Dedifferentiated amniotic fluid mesenchymal stem cell (primary cell): ENCODE measurements around the gene ACP2.

Source experiments
- DNase-seq: peaks from one replicate; pipeline ENCODE4 v3.0.0-alpha.2; 2016; ENCODE audit errors: extremely low spot score

Gene ACP2, protein sequence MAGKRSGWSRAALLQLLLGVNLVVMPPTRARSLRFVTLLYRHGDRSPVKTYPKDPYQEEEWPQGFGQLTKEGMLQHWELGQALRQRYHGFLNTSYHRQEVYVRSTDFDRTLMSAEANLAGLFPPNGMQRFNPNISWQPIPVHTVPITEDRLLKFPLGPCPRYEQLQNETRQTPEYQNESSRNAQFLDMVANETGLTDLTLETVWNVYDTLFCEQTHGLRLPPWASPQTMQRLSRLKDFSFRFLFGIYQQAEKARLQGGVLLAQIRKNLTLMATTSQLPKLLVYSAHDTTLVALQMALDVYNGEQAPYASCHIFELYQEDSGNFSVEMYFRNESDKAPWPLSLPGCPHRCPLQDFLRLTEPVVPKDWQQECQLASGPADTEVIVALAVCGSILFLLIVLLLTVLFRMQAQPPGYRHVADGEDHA

DNA sequence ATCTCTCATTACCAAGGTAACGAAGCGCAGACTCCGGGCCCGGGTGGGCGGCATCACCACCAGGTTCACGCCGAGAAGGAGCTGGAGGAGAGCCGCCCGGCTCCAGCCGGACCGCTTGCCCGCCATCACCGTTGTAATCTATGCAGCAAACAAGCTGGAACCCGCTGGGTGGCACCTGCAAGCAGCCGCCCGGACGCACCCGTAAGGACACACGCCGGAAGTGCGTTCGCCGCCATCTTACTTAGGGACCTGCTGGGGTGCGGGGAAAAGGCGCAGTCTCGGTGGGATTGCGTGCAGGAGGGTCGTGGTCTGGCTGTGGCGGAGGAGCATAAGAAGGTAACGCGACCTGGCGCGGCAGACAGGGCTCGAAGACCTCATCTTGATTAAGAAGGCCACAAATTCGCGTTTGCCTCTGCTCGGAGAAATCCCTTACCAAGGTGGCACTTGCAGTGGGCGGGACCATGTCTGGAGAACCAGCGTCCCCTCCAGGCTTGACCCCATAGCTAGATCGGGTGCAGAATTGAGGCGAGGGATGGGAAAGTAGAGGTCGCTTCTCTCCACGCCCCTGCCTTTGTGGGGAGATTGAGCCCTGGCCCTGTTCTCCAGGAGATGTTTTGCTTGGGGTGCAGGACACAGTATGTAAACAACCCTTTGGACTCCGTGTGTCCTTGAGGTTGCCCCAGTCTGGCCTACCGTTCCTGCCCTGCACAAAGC, at the start of gene ACP2:
Gene ACP2 (minus strand): TSS at position 151 of the 714 bp plus-strand sequence. CDS start 25 bp downstream, at position 126.
- peak; percentile 88 for DNase-seq

DNA sequence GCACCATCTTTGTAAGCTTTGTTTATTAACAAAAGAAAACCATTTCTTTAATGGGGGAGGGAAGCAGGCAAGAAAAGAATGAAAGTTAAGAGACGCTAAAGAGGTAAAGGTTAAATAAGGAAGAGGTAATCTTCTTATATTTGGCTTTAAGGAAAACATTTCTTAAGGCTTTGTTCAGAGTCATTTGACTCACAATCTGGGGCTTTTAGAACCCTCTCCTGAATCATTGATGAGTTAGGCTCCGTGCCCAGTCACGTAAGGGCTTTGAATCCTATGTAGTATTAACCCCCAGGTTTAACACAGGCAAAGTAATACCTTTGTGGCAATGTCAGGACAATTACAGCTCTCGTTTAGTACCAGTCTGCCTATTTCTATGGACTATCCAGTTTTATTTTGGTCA, 47.4 kb upstream of the ACP2 start:
- DNase-seq = no peak

DNA sequence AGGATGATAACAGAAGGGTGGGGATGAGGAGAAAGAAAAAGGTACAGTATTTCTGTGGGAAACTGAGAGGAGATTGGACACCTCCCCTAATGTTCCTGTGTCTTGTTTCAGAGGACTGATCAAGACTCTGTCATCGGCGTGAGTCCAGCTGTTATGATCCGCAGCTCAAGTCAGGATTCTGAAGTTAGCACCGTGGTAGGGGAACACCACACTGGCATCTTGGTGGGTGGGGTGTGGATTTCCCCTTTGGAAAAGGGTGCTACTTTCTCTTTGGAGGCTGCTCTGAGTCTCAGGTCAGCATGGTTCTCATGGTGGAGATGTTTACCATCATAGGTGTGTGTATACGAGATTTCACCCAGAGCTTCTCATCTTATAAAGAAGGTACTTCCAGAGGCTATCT, 46.8 kb upstream of the ACP2 start:
- DNase-seq = no peak

DNA sequence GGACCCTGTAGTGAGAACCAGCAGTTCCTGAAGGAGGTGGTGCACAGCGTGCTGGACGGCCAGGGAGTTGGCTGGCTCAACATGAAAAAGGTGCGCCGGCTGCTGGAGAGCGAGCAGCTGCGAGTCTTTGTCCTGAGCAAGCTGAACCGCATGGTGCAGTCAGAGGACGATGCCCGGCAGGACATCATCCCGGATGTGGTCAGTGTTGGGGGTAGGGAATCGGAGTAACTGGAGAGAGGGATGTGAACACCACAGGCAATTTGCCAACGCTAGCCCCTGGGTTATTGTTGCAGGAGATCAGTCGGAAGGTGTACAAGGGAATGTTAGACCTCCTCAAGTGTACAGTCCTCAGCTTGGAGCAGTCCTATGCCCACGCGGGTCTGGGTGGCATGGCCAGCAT, 41.2 kb upstream of the ACP2 start:
- no peak for DNase-seq

DNA sequence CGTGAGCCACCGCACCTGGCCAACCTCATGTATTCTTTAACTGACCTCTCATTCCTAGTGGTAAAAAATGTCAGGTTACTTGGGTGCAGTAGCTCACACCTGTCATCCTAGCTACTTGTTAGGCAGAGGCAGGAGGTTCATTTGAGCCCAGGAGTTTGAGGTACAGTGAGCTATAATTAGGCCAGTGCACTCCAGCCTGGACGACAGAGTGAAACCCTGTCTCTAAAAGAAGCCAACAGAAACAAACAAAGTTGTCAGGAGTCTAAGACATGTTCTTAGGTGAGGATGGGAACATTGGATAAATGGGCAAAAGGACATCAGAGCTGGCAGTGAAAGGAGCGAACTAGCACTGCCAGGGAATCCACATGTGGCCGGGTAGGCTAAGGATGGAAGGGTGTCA, 39.5 kb upstream of the ACP2 start:
- DNase-seq = no peak

DNA sequence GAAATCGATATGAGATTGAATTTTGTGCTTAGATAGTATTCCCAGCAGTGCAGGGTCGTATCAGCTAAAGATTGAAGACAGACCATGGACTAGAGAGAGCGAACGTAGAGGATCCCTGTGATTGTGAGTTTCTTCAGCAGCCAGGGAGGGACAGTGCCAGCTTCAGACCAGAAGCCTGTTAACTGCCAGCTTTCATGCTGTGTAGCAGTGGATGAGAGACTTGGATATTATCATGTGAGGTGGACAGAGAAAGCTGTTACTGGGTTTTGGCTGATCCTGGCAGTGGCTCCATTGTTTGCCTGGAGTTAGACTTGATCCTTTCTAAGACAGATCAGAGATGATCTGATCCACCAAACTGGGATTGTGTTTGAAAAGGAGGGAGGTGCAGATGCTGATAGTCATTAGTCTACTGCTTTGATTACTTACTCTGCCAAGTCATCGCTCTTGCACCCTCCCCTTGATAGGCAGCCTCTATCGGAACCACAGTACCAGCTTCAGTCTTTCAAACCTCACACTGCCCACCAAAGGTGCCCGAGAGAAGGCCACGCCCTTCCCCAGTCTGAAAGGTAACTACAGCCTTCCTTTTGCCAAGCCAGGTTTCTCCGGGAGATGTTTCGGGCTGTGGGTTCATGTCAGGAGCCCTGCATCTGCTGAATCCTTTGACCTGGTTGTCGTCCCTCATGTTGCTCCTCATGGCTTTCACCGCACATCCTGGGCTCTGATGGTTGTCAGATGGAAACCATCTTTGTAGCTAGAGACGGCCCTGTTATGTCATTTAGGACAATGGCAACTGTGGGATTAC, 37.6 kb upstream of the ACP2 start:
- no peak for DNase-seq

DNA sequence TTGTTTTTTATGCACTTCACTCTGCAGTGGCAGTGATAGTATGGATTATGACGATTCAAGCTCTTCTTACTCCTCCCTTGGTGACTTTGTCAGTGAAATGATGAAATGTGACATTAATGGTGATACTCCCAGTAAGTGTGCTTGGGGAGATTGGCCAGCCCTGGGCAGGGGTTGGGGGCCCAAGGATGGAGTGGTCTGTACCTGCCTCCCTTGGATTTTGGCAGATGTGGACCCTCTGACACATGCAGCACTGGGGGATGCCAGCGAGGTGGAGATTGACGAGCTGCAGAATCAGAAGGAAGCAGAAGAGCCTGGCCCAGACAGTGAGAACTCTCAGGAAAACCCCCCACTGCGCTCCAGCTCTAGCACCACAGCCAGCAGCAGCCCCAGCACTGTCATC, 35.5 kb upstream of the ACP2 start:
- no peak for DNase-seq

DNA sequence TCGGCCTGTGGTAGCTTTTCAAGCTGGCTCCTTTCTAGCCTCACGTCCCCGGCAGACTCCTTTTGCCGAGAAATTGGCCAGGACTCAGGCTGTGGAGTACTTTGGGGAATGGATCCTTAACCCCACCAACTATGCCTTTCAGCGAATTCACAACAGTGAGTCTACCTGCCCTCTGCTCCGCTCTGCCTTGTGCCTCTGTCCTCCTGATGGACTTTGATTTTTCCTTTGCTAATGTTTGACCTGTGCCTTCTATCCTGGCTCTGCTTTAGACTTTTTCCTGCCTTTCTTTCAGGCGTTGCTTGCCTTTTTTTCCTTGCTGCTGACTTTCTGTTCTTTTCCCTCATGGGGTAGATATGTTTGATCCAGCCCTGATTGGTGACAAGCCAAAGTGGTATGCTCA, 33.8 kb upstream of the ACP2 start:
- DNase-seq = no peak

DNA sequence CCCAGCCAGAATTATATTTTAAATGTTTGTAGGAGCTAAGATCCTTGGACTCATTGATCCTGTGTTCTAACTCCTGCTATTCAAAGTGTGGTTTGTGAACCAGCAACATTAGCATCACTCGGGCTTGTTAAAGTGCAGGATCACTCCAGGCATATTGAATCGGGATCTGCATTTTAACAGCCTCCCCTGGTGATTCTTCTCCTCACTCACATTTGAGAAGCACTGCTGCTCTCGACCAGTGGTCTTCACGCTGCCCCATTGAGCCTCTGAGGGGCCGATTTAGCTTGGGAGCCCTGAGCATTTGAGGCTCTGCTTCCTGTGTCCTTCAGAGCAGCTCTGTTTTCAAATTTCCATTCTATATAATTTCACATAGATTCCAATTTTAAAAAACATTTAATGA, 32.2 kb upstream of the ACP2 start:
- no peak for DNase-seq

DNA sequence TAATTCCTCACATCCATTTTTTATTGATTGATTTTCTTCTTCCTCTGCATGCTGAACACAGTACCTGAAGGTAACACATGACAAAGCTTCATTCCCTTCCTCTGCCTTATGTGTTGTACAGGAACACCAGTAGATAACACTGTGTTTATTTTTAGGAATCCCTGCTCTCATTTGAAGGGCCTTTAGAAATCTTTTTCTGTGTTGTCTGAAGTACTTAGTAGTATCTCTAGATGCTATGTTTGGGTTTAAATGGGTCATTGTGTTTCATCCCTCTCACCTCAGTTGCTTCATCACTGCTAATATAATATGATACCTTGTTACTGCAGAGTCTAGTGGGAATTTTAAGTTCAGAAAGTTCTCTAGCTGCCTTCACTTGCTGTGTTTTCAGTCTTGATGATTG, 31.5 kb upstream of the ACP2 start:
- DNase-seq = no peak

DNA sequence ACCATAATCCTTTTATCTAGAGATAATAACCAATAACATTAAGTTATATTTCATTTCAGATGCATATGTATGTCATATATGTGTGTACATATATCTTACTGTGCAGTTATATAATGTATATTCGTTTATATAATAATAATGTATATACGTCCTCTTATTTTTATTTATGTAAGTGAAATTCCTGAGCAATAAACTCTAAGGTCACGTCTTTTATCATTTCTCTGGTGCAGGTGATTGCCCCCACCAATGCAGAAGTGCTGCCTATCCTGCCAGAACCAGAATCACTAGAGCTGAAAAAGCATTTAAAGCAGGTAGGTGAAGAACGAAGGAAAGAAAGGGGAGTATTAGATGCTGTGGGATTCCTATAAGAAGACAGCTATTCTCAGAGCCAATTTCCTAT, 30.2 kb upstream of the ACP2 start:
- no peak for DNase-seq

DNA sequence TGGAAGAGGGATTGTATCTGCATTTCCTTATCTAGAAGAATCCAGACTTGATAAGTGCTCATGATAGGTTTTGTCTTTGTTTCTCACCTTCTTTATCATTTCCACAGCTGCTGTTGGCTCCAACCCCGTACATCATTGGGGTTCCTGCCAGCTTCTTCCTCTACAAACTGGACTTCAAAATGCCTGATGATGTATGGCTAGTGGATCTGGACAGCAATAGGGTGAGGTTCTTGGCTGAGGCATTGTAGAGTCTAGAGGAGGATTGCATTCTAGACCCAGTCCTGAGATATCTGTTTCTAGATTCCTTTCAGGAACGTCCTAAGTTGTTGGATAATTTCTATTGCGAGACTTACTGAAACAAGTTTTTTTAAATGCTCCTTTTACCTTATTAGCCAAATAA, 29.4 kb upstream of the ACP2 start:
- no peak for DNase-seq

DNA sequence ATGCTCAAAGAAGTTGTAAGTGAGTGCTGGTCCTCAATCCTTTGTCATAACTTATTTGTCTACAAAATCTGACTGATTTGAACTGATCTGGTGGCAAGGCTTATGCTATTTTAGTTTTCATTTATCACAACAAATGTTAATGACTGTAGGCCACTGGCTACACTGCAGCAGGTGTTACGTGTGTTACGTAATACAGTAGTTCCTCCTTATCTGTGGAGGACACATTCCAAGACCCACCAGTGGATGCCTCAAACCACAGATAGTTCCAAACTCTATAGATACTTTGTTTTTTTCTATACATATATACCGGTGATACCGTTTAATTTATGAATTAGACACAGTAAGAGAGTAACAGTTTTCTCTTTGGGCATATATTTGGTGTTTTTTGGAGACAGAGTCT, 28.3 kb upstream of the ACP2 start:
- no peak for DNase-seq

DNA sequence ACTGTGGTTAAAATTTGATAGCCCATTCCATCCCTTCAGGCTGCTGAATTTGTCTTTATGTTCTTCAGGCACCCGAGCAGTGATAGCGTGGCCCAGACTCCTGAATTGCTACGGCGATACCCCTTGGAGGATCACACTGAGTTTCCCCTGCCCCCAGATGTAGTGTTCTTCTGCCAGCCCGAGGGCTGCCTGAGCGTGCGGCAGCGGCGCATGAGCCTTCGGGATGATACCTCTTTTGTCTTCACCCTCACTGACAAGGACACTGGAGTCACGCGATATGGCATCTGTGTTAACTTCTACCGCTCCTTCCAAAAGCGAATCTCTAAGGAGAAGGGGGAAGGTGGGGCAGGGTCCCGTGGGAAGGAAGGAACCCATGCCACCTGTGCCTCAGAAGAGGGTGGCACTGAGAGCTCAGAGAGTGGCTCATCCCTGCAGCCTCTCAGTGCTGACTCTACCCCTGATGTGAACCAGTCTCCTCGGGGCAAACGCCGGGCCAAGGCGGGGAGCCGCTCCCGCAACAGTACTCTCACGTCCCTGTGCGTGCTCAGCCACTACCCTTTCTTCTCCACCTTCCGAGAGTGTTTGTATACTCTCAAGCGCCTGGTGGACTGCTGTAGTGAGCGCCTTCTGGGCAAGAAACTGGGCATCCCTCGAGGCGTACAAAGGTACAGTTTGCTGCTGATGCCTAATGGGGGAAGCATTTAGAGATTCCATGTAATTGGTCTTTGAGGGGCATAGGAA, 26.1 kb upstream of the ACP2 start:
- DNase-seq = no peak

DNA sequence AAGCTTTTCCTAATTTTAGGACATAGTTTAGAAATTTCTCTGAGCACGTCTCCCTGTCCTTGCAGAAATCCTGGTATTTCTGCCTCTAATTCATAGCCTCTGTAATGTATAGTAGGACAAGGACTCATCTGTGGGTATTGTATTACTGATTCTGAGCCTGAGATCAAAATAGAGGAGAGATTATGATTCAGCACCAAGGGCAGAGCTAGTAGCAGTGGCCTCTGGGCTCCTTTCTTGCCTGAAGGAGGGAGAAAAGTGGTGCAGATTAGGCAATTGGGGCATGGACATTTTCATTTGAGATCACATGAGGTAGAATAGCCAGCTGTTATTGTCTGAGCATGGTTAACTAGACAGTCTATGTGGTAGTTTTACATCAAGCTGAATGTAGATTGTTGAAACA, 24.1 kb upstream of the ACP2 start:
- no peak for DNase-seq

DNA sequence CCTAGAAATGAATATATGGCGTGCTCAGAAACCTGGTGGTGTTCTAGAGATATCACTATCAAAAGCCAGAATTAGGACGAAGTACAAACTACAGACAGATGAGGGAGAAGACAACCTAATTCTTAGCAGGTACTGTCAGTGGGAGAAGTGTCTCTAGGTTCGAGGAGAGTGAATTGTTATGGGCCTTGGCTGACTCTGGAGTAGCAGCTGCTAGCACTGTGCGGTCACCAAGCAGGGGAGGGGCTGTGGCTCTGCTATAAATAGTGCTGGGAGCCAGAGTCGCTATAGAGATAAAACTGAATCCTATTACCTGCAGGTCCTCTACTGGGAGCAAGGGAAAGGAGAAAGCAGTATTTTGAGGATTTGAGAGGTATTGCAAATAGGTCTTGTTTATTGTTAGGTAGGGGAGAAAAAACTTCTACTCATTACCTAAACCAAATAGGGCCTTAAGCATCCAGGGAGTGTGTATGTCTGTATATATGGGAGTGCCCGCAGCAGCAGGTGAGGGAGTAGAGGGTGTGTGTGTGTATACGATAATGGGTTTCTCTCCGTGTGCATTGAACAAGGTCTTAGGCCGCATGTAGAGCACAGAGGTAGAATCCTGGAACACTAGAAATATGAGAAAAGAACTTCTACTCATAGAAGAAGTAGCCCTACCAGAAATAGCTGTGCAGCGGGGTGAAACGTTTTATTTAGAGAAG, 23.5 kb upstream of the ACP2 start:
- DNase-seq = no peak

DNA sequence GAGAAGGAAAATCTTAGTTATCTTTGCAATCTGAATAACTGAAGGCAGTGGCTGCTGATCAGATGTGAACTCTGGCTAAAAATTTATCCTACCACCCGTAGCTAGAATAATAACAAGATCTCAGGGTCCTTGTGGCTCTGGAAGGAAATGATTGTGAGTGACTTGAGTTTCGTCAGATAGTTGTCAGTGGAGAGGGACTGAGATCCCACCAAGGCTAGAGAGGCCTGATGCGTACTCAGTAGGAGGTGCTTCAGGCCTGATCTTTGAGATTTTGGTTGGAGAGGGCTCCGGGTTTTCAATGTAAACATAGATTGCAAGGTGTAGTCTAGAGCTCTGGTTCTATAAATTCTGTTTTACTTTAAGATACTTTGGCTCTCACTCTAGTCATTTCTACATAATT, 22.7 kb upstream of the ACP2 start:
- DNase-seq = no peak

DNA sequence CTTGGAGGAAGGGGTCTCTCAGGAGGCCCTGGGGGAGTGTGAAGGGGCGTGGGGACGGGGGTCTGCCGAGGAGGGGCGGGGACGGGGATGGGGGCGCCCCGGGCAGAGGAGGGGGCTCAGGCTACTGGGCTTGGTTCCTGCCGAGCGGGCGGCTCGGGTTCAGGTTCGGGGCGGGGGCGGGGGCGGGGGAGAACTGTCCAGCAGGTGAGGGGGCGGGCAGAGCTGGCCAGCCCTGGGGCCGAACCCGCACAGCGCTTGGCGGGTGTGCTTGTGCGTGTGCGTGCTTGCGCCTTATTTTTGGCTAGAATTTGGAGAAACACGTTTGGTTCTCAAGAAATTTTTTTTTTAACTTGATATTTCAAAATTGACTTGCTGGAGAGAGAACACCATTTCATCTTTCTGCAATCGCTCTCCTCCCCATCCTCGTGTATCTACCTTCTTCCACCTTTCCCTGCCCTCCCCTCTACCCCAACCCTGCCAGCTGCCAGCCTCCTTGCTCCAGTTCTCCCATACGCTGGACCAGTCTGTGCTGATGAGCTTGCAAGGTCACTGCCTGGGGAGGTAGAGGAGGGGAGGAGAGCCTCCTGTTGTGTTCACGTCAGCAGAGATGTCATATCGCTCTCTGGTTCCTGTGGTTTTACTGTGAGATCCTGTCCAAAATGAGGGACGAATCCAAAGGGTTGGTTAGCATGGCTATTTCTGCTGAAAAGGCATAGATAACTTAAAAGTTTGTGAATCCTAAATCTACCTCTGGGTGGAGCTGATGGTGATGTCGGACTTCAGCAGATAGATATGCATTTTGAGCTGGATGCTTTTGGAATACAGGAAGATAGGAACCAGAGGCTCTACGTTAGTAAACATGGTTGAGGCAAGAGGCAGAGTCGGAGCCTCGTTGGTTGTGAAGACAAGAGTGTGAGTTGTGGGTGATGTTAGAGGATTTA, 22.0 kb upstream of the ACP2 start:
- peak; percentile 26 for DNase-seq

DNA sequence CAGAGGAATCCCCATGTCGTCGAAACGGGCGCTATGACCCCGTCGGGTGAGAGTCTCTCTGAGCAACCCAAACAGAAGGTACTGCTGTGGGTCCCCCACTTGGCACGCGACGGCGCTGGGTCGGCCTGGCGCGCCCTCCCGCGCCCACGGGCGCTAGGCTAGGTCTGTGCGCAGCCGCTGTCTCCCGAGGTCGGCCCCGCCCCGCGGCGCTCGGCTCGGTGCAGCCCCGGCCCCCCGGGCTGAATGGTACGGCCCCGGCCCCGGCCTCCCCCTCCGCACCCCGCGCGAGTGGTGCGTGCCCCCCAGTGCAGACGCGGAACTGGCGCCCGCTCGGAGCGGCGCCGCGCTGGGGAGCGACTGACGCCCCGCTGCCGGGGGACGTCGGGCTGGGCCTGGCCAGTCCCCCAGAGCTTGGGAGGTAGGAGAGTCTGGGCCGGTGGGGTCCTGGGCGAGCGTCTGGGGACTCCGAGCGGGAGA, 21.3 kb upstream of the ACP2 start, which contains the start of gene MADD:
Gene MADD (plus strand): TSS at position 305 of the 477 bp plus-strand sequence.
- DNase-seq = peak; percentile 66
